Stimulated activated CD8-positive, alpha-beta memory T cell treated with anti-CD3 and anti-CD28 coated beads, Interleukin-7, amount 100 ng/mL, for 48 hours (primary cell): ENCODE data around the gene C1QTNF12.
A peak's percentile ranks its signal among the peaks of the same experiment; 100 is the strongest.
"Not testable (repeated sequence)": the region's sequence is repeated elsewhere in the genome, so short reads cannot be mapped to it uniquely, and the experiment has no call there.

Experiments
- DNase-seq, 2 donors: peaks; one replicate each; pipeline ENCODE4 v3.0.0-alpha.2; 2020; ENCODE audit warnings: low read depth in 1 of 2; ENCODE audit errors: extremely low read depth in 1 of 2

Gene C1QTNF12

DNA sequence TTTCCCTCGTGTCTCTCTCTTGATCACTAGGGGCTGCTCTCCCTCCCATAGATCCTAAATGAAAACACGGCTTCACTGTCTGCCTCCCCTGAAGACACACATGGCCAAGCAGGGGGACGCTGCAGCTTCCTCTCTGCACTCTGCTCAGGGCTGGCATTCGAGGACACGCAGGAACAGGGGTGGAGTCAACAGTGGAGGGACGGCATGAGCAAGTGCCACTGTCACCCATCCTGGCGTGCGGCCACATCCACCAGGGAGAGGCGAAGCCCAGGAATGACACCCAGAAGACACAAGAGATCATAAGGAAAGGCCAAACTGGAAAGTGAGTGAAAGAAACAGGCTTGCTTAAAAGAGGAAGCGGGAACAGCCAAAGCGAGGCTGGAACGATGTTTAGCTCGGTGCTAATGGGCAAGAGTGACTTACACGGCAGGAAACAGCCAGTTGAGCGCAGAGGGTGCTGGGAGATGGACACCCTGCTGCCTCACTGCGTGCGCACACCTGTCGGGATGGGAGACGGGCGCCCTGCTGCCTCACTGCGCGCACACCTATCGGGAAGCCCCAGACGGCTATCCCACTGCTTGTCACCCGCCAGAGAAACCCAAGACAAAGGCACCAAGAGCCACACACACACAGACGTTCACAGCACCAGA is 13.6 kb upstream of the C1QTNF12 start:
- DNase-seq: no peak

GRCh38 chr1:1259540-1259939 is 13.0 kb upstream of the C1QTNF12 start:
- no peak for DNase-seq

- DNase-seq: no peak
These were observed 12.6 kb upstream of the C1QTNF12 start for GRCh38 chr1:1259119-1259488.

DNA sequence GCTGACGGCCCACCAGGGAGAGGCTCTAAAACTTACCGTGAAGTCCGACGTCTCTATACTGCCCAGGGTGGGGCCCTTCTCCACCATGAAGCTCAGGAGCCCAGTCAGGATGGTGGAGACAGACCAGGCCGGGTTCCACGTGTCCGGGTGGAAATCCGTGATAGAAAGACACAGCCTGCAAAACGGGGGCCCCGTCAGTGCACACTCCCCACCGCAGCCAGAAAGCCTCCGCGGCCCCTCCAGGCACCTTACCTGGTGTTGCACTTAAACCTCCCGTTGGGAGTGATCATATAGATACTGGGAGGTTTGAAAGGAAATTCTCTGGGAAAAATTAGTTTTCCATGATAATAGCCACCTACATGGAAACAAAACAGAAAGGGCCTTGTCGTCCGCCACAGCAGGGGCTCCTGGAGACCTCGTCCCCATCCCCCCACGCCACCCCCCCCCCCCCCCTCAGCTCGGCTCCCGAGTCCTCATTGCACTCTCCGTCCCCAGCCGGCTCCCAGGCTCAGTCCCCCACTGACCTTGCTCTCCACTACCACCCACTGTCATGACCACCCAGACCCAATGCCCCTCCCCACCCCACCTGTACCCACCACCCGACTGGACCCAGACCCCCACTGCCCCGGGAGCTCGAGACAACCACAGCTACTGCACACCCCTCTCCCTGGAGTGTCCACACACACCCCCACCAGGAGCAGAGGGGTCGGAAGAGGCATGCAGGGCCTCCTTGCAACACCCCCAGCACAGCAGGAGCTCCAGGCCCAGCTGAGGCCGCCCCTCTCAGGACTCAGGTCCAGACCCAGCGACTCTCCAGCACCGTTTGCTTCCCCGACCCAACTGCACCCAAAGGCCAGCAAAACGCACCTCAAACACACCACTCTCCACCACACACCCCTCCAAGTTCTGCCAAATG is 10.7 kb upstream of the C1QTNF12 start:
- no peak for DNase-seq

GRCh38 chr1:1255611-1256010 is 9.1 kb upstream of the C1QTNF12 start:
- DNase-seq: no peak

GRCh38 chr1:1255078-1255477 is 8.6 kb upstream of the C1QTNF12 start:
- no peak for DNase-seq

DNA sequence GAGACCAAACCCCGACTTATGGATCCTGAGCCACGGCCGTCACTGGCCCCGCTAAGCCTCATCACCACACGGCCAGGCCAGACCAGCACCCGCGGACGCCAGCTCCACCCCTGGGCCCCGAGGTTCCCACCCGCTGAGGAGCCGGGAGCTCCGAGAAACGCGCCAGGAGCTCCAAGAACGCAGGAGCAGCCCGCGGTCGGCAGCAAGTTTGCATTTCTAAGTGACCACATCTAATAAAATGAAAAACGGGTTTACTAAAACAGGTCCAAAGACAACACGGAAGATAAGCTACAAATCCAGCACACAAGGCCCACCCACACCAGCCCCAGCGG is 8.1 kb upstream of the C1QTNF12 start:
- DNase-seq: no peak

GRCh38 chr1:1253972-1254666 is 7.6 kb upstream of the C1QTNF12 start:
- no peak for DNase-seq

DNA sequence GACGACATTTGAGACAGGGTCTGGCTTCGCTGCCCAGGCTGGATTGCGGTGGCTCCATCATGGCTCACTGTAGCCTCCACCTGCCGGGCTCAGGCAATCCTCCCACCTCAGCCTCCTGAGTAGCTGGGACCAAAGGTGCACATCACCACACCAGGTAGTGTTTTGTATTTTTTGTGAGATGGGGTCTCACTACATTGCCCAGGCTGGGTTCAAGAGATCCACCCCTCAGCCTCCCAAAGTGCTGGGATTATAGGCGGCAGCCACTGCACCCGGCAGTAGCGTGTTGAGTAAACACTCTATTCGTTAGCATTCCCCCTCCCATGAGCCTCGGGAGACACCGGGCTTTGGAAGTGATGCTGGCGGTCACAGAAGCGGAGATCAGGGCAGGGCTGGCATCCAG is 6.8 kb upstream of the C1QTNF12 start:
- DNase-seq: no peak

- DNase-seq: peak; percentile 56 to 59
These were observed 4.3 kb upstream of the C1QTNF12 start for GRCh38 chr1:1250786-1251284.

DNA sequence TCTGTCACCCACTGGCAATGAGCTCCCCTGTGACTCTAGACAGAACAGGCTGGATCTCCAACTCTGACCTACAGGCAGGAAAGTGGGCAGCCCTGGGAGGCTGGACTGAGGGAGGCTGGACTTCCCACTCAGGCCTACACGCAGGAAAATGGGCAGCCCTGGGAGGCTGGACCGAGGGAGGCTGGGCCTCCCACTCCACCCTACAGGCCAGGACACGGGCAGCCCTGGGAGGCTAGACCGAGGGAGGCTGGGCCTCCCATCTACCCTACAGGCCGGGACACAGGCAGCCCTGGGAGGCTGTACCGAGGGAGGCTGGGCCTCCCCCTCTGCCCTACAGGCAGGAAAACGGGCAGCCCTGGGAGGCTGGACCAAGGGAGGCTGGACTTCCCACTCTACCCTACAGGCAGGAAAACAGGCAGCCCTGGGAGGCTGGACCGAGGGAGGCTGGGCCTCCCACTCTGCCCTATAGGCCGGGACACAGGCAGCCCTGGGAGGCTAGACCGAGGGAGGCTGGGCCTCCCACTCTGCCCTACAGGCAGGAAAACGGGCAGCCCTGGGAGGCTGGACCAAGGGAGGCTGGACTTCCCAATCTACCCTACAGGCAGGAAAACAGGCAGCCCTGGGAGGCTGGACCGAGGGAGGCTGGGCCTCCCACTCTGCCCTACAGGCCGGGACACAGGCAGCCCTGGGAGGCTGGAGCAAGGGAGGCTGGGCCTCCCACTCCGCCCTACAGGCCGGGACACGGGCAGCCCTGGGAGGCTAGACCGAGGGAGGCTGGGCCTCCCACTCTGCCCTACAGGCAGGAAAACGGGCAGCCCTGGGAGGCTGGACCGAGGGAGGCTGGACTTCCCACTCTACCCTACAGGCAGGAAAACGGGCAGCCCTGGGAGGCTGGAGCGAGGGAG is 1.7 kb upstream of the C1QTNF12 start:
- not testable (repeated sequence) for DNase-seq

GRCh38 chr1:1247341-1247913 is 905 bp upstream of the C1QTNF12 start:
- no peak for DNase-seq

- no peak for DNase-seq
These were observed 525 bp downstream of the C1QTNF12 start for GRCh38 chr1:1245817-1246576.

GRCh38 chr1:1245178-1245816 is 1.2 kb downstream of the C1QTNF12 start:
- DNase-seq: no peak

GRCh38 chr1:1244192-1244811 is 2.2 kb downstream of the C1QTNF12 start:
- no peak for DNase-seq

DNA sequence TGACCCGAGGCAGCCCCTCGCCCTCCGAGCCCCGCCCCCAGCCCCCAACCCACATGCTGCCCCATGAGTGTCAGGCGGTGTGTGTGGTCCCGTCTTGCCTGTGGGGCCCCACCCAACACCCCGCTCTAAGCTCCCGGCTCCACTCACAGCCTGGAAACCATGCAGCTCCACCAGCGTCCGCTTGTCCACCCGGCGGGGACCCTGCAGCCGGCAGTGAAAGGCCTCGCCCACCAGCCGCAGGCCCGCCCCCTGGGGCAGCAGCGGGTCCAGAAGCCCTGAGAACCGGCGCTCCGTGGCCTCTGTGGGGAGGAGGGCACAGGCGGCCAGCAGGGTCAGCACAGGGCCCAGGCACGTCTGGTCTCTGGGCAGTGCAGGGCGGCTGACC is 2.7 kb downstream of the C1QTNF12 start:
- DNase-seq: no peak

GRCh38 chr1:1243266-1243660 is 3.3 kb downstream of the C1QTNF12 start:
- no peak for DNase-seq

DNA sequence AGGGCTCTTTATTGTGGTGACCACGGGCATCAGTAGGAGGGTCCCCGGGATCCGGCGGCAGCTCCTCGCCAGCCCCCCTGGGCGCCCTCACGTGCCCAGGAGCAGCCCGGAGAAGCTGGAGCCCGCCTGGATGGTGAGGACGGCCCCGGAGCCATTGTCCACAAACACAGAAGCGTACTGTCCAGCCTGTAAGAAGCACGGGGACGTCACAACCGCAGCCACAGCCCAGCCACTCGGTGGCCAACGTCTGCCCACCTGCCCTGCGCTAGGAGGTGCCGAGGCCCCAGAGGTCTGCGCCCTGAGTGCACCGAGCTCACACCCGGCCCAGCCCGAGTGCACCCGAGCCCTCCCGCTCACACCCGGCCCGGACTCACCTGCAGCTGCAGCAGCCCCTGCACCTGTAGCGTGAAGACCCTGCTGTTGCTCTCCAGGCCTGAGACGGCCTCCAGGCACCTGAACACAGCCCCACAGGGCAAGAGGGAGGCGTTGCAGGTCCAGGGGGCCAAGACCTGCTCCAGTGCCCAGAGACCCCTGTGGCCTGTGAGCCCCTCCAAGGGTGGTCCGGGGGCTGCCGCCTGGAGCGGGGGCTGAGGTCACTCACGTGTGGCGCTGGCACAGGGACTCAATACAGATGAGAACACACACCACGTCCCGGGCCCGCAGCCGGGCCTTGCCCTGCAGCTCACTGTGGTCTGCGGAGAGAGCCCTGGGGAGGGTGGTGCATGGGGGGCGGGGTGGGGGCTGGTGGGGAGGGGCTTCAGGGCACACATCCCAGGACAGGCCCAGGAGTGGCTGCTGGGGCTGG is 3.9 kb downstream of the C1QTNF12 start:
- no peak for DNase-seq
